GM18868 (cell line): ENCODE measurements around the gene C2orf69.
A peak's percentile ranks its signal among the peaks of the same experiment; 100 is the strongest.
"Not testable (repeated sequence)": the region's sequence is repeated elsewhere in the genome, so short reads cannot be mapped to it uniquely, and the experiment has no call there.

Source experiments
- ATAC-seq: cut with Tn5 transposase; IDR thresholded peaks from one replicate; pipeline ENCODE4 v1.9.1; 2021; ENCODE audit warnings: mild to moderate bottlenecking, moderate library complexity; ENCODE audit not compliant: unreplicated experiment

The C2orf69 gene

DNA sequence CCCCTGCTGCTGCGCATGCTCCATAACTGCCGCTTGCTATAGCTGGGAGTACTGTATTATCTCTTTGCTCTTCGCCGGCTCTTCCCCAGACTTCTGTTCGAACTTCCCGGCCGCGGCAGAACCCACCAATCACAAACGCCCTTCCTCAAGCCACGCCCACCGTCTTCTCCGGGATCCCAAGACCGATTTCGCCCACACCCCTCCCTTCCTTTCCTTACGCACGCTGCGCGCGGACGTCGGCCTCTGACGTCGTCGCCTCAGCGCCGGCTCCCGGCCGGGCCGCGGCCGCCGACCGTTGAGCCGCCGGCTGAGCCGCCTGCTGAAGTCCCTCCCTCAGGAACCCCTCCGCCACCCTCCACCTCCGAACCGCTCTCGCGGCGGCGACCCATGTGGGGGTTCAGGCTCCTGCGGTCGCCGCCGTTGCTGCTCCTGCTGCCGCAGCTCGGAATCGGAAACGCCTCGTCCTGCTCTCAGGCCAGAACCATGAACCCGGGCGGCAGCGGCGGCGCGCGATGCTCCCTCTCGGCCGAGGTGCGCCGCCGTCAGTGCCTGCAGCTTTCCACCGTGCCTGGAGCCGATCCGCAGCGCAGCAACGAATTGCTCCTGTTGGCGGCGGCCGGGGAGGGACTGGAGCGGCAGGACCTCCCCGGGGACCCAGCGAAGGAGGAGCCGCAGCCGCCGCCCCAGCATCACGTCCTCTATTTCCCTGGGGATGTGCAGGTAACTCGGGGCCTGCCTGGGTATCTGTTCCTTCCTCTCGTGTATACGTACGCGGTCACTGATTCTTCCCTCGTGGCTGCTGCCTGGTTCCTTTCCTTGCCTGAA lies at the start of gene C2orf69:
Gene C2orf69, plus strand, starts transcription at position 242 of the 825 bp plus-strand sequence. Its CDS starts 146 bp downstream, at position 388.
- peak; percentile 90 for ATAC-seq

DNA sequence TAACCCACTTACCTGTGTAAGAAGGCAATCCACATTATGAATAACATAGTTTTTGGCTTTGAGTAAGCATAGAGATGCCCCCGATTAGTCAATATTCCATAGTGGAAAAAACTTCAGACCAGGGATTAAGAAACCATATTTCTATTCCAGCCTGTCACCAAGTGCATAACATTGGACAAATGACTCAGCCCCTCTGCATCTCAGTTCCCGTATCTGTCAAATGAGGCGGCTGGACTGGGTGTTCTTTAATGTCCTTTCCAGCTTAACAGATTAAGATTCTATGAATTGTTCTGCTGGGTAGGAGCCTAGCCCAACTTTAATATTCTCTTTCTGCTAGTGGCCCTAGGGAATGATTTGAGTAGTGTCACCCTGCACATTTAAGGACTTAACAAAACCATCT lies 48.3 kb upstream of the C2orf69 start:
- ATAC-seq = no peak

DNA sequence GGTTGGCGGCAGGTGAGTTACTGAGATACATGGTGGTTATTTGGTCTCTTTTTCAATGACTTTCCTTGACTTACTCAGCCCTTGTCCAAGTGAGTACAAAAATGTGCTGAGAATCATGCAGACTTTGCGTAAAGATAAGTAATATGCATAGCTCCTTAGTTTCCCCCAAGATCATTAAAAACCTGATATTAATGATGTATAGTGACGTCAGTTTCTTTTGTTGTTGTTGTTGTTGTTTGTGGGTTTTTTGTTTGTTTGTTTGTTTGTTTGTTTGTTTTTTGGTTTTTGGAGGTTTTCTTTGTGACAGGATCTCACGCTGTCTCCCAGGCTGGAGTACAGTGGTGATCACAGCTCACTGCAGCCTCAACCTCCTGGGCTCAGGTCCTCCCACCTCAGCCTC lies 45.2 kb upstream of the C2orf69 start:
- ATAC-seq = no peak

- ATAC-seq = no peak
Observed at GRCh38 chr2:199868431-199869226, 42.5 kb upstream of the C2orf69 start.

DNA sequence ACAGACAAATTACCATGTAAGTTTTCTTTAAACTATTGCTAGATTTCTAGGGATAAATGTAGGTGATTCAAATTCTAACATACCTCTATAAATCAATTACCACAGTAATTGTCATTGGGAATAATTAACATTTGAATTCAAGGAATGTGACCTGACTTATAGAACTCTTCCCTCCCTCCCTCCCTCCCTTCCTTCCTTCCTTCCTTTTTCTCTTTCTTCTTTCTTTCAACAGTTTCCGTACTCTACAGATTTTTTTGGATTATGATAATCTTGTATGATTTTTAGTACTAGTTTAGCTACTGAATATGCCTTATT lies 41.9 kb upstream of the C2orf69 start:
- ATAC-seq = no peak

DNA sequence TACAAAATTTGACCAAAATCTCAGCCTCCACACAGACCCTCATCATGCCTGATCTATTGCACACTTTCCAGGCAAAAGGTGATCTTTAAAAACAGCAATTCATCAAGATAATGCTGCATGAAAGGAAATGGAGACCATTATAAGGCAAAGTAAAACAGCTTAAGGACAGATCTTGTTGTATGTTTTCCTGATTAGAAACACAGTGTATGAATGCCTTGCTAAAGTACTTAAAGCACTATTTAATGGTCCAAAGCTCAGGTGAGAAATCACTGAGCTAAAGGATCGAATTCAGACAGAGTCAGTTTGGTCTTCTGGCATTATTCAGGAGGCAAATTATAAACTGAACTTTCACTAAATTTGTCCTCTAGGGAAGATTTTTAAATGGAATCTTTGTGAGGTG lies 41.4 kb upstream of the C2orf69 start:
- no peak for ATAC-seq

DNA sequence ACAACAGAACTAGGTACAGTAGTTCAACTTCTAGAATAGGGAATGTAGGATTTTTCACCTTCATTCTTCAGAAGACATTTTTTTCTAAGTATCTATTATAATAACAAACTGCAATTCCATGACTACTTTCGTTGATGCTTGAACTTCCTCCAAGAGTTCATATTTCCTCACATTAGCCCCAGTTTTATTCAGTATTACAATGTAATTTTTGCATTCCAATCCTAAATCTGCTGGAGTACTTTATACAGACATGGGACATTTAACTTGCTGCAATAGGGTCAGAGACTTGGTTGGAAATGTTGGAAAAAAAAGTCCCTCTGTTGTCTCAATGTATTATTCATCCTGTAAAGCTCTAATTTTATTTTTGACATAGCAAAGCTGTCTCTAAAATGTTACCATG lies 40.5 kb upstream of the C2orf69 start:
- no peak for ATAC-seq

DNA sequence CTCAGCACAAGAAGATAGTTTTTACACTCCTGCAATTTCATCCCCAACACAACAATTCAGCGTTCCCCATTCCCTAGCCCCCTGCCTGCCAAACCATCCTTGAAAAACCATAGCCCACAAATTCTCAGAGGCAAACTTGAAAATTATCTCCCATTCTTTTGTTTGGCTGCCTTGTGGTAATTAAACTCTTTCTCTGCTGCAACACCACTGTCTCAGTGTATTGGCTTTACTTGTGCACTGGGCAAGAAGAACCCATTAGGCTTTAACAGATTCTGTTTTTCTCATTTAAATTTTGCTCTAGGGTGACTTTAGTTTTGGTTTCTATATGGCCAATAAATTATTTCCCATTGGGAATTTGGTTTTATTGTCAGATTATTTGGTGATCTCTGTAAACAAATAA lies 36.9 kb upstream of the C2orf69 start:
- no peak for ATAC-seq

DNA sequence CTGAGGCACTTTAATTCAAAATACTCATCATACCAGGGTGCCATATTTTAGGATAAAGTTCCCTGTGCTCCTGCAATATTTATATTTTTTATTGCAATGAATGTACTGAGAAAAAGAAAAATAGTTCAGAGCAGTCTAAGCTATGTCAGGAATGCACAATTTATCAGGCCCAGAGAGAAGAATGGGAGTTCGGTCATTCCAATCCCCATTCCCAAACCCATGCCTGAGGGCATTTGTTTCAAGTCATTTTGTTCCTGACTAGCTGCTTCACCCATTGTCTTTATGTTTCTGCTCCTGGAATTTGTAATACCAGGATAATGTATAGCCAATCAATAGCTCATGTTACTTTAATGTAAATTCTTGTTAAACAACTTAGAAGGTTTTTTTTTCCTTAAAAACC lies 35.7 kb upstream of the C2orf69 start:
- ATAC-seq = no peak

GRCh38 chr2:199882667-199883066 lies 28.4 kb upstream of the C2orf69 start:
- ATAC-seq = no peak

DNA sequence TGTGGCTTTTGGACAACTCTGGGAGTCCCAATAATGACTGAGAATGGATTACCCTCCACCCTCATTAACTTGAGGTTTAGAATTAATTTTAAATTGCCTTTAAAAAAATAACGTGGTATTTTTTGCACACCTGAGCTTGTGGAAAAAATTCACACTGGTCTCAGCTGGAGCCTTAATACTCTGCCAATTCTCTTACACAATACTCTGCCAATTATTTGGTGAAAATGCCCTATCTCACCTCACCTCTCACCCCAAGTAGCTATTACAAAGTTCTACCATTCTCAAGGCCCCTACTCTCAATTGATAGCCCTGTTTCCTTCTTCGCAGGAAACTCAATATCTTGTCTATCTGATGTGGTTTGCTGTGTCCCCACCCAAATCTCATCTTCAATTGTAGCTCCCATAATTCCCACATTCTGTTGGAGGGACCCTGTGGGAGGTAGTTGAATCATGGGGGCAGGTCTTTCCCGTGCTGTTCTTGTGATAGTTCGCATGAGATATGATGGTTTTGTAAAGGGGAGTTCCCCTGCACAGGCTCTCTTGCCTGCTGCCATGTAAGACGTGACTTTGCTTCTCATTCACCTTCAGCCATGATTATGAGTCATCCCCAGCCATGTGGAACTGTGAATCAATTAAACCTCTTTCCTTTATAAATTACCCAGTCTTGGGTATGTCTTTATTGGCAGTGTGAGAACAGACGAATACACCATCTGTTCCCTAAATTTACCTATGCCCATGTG lies 27.4 kb upstream of the C2orf69 start:
- ATAC-seq = no peak

- no peak for ATAC-seq
Observed at GRCh38 chr2:199895406-199895805, 15.7 kb upstream of the C2orf69 start.

- ATAC-seq = no peak
Observed at GRCh38 chr2:199896617-199897016, 14.5 kb upstream of the C2orf69 start.

- ATAC-seq = no peak
Observed at GRCh38 chr2:199901942-199902341, 9.2 kb upstream of the C2orf69 start.

DNA sequence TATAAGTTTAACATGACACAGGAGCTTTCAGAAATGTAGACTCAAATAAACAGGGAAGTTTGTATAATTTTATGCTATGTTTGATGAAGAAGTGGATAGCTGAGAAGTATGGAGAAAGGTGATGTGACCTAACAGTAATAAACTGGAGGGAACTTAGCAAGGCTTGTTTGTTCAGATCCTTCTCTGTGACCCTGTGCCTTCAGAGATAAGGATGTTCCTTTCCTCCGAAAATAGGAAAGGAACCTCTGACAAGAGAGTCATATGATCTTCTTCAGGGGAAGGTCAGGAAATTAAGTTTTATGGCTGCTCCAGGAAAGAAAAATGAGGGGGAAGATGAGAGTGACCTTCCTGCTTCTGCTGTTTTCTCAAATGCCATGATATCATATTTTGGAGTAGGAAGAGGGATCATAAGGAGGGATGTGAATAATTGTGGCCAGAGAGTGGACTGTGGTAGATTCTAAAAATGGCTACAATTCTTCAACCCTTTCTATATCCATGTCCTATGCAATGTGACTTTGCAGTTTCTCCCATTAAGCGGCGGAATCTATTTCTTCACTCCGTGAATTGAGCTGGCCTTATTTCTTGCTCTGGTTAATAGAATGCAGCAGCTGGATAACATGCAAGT lies 8.5 kb upstream of the C2orf69 start:
- ATAC-seq = no peak

DNA sequence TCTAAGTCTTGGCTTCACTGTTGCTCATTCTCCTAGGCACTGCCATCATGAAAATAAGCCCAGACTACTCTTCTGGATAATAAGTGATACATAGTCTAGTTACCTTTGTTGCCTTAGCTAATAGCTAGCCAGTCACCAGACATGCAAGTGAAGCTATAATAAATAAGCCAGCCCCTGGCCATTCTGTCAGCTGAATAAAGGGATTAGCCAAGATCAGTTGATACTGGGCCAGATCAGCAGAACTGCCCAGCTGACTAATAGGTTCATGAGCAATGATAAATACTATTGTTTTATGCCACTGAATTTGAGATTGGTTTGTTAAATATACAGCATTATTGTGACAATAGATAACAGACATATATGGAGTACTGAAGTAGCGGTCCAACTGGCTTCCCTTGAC lies 8.0 kb upstream of the C2orf69 start:
- ATAC-seq = no peak

DNA sequence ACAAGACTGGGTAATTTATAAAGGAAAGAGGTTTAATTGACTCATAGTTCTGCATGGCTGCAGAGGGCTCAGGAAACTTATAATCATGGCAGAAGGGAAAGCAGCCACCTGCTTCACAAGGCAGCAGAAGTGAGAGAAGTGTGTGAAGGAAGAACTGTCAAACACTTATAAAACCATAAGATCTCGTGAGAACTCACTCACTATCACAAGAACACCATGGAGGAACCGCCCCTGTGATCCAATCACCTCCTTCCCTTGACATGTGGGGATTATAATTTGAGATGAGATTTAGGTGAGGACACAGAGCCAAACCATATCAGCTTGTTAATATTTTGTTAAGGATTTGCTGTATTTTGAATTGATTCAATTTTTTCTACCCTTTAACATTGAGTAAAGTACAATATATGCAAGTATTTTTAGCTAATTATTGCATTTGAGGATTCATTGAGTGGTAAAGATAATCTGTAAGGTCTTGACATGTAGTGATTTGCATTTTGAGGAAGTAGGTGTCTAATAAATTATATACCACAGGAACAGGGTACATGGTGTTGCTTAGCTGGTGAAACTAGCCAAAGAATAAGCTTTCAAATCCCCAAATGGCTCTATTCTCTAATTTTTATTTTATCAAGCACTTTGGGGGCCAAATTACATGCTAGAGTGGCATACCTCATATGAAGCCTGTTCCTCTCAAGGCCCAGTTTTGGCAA lies 3.9 kb upstream of the C2orf69 start:
- ATAC-seq = no peak

- no peak for ATAC-seq
Observed at GRCh38 chr2:199910338-199911051, 598 bp upstream of the C2orf69 start.

GRCh38 chr2:199911877-199912161 lies 726 bp downstream of the C2orf69 start:
- no peak for ATAC-seq

- ATAC-seq = not testable (repeated sequence)
Observed at GRCh38 chr2:199912553-199913114, 1.5 kb downstream of the C2orf69 start.
